SK-N-SH (cell line): ENCODE results near the gene LATS2.

Source experiments
- EP300 ChIP-seq, 2 experiments: IDR thresholded peaks; 2 replicates each; pipeline versions ENCODE4 v1.4.0 to v1.6.1; 2012; ENCODE audit warnings: borderline replicate concordance in 1 of 2, low read depth in 1 of 2, low read length in 1 of 2
- POLR2AphosphoS5 ChIP-seq: IDR thresholded peaks from 2 replicates; pipeline ENCODE4 v1.6.1; 2012; ENCODE audit warnings: low read depth, low read length
- RFX5 ChIP-seq: IDR thresholded peaks from 2 replicates; pipeline ENCODE4 v1.6.1; 2012; ENCODE audit warnings: mild to moderate bottlenecking, improper control_type of control experiment, low read length
- TAF1 ChIP-seq: IDR thresholded peaks from 2 replicates; pipeline ENCODE4 v1.6.1; 2012; ENCODE audit warnings: low read depth, mild to moderate bottlenecking, low read length, moderate library complexity, borderline replicate concordance
- TF ChIP-seq, protein P1 (sequence below): fragments of 200-600 bp; sonication (generic); IDR thresholded peaks from 2 replicates; pipeline ENCODE4 v1.6.1; 2017; ENCODE audit warnings: antibody characterized with exemption, mild to moderate bottlenecking, moderate library complexity
- TF ChIP-seq, protein P2 (sequence below): IDR thresholded peaks from 2 replicates; pipeline ENCODE4 v1.4.0; 2012; ENCODE audit warnings: low read depth, borderline replicate concordance
- TF ChIP-seq, protein P3 (sequence below): IDR thresholded peaks from 2 replicates; pipeline ENCODE4 v1.6.1; 2012; ENCODE audit warnings: mild to moderate bottlenecking, low read depth, low read length, moderate library complexity

DNA sequence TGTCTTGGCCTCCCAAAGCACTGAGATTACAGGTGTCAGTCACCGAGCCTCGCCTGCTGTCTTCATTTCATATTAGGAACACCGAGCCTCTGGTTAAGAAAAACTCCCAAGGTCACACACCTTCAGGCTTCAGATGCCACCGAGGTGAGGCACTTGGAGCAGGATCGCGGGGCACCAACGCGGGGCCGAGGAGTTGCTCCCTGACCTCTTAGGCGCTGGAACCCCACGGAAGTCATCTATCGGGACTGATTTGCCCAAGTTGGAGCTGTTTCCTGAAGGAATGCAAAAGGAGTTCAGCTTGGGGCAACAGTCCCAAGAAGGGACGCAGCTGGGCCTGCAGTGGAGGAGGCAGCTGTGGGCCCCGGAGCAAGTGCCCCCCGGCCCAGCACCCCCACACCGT is 108.5 kb downstream of the LATS2 start:
- TF ChIP-seq, protein P1, sequence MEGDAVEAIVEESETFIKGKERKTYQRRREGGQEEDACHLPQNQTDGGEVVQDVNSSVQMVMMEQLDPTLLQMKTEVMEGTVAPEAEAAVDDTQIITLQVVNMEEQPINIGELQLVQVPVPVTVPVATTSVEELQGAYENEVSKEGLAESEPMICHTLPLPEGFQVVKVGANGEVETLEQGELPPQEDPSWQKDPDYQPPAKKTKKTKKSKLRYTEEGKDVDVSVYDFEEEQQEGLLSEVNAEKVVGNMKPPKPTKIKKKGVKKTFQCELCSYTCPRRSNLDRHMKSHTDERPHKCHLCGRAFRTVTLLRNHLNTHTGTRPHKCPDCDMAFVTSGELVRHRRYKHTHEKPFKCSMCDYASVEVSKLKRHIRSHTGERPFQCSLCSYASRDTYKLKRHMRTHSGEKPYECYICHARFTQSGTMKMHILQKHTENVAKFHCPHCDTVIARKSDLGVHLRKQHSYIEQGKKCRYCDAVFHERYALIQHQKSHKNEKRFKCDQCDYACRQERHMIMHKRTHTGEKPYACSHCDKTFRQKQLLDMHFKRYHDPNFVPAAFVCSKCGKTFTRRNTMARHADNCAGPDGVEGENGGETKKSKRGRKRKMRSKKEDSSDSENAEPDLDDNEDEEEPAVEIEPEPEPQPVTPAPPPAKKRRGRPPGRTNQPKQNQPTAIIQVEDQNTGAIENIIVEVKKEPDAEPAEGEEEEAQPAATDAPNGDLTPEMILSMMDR: no peak
- TF ChIP-seq TAF1 (no peak), RFX5 (no peak), POLR2AphosphoS5 (no peak), EP300 (IDR thresholded peaks at IDR 0.05; ENCODE audit: borderline replicate concordance in 1 of 2, low read depth in 1 of 2, low read length in 1 of 2) (no peak)
- TF ChIP-seq, protein P2, sequence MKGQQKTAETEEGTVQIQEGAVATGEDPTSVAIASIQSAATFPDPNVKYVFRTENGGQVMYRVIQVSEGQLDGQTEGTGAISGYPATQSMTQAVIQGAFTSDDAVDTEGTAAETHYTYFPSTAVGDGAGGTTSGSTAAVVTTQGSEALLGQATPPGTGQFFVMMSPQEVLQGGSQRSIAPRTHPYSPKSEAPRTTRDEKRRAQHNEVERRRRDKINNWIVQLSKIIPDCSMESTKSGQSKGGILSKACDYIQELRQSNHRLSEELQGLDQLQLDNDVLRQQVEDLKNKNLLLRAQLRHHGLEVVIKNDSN: no peak
- TF ChIP-seq, protein P3, sequence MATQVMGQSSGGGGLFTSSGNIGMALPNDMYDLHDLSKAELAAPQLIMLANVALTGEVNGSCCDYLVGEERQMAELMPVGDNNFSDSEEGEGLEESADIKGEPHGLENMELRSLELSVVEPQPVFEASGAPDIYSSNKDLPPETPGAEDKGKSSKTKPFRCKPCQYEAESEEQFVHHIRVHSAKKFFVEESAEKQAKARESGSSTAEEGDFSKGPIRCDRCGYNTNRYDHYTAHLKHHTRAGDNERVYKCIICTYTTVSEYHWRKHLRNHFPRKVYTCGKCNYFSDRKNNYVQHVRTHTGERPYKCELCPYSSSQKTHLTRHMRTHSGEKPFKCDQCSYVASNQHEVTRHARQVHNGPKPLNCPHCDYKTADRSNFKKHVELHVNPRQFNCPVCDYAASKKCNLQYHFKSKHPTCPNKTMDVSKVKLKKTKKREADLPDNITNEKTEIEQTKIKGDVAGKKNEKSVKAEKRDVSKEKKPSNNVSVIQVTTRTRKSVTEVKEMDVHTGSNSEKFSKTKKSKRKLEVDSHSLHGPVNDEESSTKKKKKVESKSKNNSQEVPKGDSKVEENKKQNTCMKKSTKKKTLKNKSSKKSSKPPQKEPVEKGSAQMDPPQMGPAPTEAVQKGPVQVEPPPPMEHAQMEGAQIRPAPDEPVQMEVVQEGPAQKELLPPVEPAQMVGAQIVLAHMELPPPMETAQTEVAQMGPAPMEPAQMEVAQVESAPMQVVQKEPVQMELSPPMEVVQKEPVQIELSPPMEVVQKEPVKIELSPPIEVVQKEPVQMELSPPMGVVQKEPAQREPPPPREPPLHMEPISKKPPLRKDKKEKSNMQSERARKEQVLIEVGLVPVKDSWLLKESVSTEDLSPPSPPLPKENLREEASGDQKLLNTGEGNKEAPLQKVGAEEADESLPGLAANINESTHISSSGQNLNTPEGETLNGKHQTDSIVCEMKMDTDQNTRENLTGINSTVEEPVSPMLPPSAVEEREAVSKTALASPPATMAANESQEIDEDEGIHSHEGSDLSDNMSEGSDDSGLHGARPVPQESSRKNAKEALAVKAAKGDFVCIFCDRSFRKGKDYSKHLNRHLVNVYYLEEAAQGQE: no peak
